Lower leg skin (tissue), 3 donors: ENCODE measurements around the gene ANKRD33.

Source experiments
- POLR2A ChIP-seq, 2 donors: fragments of 450-650 bp; IDR thresholded peaks; one replicate each; pipeline ENCODE4 v1.6.1; 2016 to 2017; ENCODE audit warnings: antibody characterized with exemption in 2 of 2, mild to moderate bottlenecking in 1 of 2, moderate library complexity in 1 of 2
- TF ChIP-seq, protein P1 (sequence below), 3 donors: fragments of 450-650 bp; IDR thresholded peaks; one replicate each; pipeline ENCODE4 v1.5.1; 2016; ENCODE audit warnings: antibody characterized with exemption in 3 of 3, mild to moderate bottlenecking in 3 of 3, moderate library complexity in 2 of 3

DNA sequence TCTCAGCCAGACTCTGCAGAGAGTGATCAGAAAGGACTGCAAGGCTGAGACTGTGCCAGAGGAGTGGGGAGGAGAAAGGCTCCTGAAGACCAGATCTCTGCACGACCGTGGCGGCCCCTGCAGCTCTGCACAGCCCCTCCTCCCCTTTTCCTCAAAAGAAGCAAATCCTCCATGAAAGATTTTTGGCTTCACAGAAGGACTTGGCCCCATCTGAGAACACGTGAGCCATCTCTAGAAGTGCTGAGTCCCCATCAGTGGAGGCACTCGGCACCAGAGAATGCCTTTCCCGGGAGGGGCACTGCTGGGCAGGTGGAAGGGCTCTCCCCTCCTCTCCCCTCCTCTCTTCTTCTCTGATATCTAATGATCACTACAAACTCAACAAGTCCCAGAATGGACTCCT is 46.2 kb upstream of the ANKRD33 start:
- no peak for TF ChIP-seq POLR2A (IDR thresholded peaks at IDR 0.05)
- TF ChIP-seq, protein P1, sequence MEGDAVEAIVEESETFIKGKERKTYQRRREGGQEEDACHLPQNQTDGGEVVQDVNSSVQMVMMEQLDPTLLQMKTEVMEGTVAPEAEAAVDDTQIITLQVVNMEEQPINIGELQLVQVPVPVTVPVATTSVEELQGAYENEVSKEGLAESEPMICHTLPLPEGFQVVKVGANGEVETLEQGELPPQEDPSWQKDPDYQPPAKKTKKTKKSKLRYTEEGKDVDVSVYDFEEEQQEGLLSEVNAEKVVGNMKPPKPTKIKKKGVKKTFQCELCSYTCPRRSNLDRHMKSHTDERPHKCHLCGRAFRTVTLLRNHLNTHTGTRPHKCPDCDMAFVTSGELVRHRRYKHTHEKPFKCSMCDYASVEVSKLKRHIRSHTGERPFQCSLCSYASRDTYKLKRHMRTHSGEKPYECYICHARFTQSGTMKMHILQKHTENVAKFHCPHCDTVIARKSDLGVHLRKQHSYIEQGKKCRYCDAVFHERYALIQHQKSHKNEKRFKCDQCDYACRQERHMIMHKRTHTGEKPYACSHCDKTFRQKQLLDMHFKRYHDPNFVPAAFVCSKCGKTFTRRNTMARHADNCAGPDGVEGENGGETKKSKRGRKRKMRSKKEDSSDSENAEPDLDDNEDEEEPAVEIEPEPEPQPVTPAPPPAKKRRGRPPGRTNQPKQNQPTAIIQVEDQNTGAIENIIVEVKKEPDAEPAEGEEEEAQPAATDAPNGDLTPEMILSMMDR (IDR thresholded peaks at IDR 0.05), result no peak
